ENCODE data around the gene CEP43.

- TF ChIP-seq CTCF (IDR thresholded peaks at IDR 0.05) (no peak), POLR2A (IDR thresholded peaks at IDR 0.05) (no peak)
These were observed 47.5 kb upstream of the CEP43 start for GRCh38 chr6:166951670-166952060.

All from Peyer's patch (tissue), 4 donors.